ENCODE measurements around the gene VPS37D.
"Not testable (repeated sequence)": the region's sequence is repeated elsewhere in the genome, so short reads cannot be mapped to it uniquely, and the experiment has no call there.

Gene VPS37D

GRCh38 chr7:73706126-73707044, 38.8 kb downstream of the VPS37D start:
- DNase-seq: peak; percentile 41

GRCh38 chr7:73707045-73707631, 39.5 kb downstream of the VPS37D start:
- DNase-seq: peak; percentile 29

GRCh38 chr7:73708961-73709549, 41.4 kb downstream of the VPS37D start:
- no peak for DNase-seq

GRCh38 chr7:73712773-73713172, 45.1 kb downstream of the VPS37D start:
- DNase-seq: no peak

GRCh38 chr7:73713319-73713718, 45.7 kb downstream of the VPS37D start:
- not testable (repeated sequence) for DNase-seq

- peak; percentile 91 for DNase-seq
Measured at GRCh38 chr7:73715648-73716317, 48.2 kb downstream of the VPS37D start.

GRCh38 chr7:73716318-73716890, 48.8 kb downstream of the VPS37D start:
- no peak for DNase-seq

GRCh38 chr7:73717025-73717807, 49.6 kb downstream of the VPS37D start:
- DNase-seq: peak; percentile 38

GRCh38 chr7:73717991-73718405, 50.4 kb downstream of the VPS37D start:
- DNase-seq: peak; percentile 87

- DNase-seq: no peak
Measured at GRCh38 chr7:73718438-73718881, 50.8 kb downstream of the VPS37D start.

GRCh38 chr7:73718905-73719805, 51.5 kb downstream of the VPS37D start, which contains the start of gene STX1A:
TSS of gene STX1A (minus strand) at chr7:73719669. CDS start at chr7:73719631, 38 bp downstream.
- DNase-seq: peak; percentile 68

- DNase-seq: no peak
Measured at GRCh38 chr7:73719806-73720169, 52.2 kb downstream of the VPS37D start.

- not testable (repeated sequence) for DNase-seq
Measured at GRCh38 chr7:73720443-73720842, 52.8 kb downstream of the VPS37D start.

- DNase-seq: no peak
Measured at GRCh38 chr7:73721377-73721817, 53.8 kb downstream of the VPS37D start.

Data from fibroblast of upper back skin (primary cell).